ENCODE results near the gene GPSM3.
"Not testable (repeated sequence)": the region's sequence is repeated elsewhere in the genome, so short reads cannot be mapped to it uniquely, and the experiment has no call there.

Gene GPSM3, protein sequence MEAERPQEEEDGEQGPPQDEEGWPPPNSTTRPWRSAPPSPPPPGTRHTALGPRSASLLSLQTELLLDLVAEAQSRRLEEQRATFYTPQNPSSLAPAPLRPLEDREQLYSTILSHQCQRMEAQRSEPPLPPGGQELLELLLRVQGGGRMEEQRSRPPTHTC
- total RNA-seq = 140 reads per million, percentile 88 among the genes with 10 or more reads in this experiment

DNA sequence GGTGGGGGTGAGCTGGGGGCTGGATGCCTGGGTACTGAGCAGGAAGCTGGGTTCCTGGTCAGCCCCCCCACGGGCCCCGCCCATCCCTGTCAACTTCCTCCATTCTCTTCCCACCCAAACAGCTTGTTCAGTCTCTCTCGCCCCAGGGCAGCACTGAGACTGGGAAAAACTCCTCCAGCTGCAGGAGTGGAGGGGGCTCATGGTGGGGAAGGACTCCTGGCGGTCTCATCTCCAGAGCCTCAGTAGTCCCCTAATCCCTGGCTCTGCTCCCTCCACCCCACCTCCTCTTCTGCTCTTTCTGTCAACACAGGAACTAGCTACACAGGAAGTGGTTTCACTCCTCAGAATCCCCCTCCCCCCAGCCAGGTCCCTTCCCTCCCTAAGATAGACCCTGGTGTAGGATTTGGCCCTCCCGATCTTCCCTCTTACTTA is at the start of gene GPSM3:
Gene GPSM3, minus strand, starts transcription at position 36 of the 432 bp plus-strand sequence. CDS start 130 bp downstream, outside the sequence.
- DNase-seq = peak; percentile 39

DNA sequence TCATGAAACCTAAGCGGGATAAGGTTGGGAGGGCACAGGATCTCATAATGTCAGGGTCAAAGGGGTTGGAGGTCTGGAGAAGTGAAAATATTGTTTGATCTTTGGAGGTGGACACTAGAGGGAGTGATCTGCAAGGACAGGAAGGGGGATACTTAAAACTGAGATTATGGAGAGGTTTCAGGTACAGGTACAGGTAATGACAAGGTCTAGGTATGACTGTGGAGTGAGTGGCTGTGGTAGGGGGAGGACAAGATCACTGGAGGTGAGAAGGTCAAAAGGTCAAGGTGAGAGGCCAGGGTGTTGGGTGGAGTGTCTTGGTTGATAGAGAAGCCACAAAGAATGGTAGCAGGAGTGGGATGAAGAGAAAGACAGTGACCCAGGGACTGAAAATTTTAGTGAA is 48.2 kb upstream of the GPSM3 start:
- no peak for DNase-seq

DNA sequence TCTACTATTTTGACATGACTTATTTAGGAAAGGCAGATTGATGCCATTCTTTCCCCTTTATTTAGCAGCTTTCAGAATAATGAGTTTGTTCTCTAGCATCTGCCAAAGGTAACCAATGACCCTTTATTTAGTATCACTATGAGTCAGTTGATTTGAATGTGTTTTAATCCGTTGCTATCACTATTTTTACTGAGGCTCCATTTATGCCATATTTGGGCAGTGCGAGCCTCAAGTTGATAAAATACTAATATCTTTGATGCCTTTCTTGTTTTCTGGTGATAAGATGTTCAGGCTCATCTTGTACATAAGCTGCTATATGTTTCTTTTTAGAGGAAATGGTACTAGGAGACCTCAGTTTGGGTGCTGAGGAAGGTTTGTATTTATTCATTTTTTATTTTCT is 47.0 kb upstream of the GPSM3 start:
- DNase-seq = no peak

DNA sequence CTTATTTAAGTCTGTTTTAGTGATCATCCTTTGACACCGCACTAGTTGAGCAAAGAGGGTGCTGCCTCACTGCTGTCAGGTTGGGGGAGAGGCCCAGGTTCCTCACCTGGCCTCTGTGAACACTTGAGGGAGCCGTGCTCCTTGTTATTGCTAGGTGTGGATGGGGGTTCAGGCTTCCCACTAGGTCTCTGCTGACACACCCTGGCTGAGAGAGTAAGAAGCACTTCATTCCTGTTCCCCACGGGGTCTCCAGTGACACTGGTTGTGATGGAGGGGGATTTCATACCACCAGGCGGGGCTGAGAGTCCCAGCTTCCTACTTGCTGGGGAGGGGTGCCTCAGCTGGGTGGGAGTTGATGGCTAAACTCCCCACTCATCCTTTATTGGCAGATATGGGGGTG is 42.5 kb upstream of the GPSM3 start:
- no peak for DNase-seq

DNA sequence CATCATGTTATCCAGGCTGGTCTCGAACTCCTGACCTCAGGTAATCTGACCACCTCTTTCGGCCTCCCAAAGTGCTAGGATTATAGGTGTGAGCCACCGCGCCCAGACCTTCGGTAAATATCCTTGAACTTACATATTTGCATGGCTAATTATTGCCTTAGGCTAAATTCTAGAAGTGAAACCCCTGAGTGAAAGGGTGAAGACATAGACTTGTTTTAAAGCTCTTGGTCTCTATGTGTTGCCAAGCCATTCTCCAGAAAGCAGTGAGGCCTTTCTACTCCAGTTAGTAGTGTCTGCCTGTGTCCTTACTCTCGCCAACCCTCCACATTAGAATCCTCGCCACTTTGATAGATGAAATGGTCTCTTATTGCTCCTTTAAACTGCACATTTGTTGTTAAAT is 34.0 kb upstream of the GPSM3 start:
- DNase-seq = no peak

DNA sequence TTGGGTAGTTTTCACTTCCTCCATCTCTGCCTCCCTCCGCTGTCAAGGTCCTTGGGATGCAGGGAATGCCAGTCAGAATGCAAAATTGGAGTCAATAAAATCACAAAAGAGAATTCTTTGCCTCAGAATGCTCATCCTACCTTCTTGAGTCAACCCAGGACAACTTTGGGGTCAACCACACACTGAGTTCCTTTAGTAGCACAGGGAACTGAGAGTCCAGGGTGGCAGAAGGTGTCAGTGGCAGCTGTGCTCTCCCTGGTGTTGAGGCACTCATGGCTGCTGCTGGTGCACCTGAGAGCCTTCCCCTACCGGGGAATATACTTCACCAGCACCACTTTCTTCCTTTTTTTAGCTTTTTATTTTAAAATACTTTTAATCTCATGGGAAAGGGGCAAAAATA is 32.3 kb upstream of the GPSM3 start:
- DNase-seq = no peak

DNA sequence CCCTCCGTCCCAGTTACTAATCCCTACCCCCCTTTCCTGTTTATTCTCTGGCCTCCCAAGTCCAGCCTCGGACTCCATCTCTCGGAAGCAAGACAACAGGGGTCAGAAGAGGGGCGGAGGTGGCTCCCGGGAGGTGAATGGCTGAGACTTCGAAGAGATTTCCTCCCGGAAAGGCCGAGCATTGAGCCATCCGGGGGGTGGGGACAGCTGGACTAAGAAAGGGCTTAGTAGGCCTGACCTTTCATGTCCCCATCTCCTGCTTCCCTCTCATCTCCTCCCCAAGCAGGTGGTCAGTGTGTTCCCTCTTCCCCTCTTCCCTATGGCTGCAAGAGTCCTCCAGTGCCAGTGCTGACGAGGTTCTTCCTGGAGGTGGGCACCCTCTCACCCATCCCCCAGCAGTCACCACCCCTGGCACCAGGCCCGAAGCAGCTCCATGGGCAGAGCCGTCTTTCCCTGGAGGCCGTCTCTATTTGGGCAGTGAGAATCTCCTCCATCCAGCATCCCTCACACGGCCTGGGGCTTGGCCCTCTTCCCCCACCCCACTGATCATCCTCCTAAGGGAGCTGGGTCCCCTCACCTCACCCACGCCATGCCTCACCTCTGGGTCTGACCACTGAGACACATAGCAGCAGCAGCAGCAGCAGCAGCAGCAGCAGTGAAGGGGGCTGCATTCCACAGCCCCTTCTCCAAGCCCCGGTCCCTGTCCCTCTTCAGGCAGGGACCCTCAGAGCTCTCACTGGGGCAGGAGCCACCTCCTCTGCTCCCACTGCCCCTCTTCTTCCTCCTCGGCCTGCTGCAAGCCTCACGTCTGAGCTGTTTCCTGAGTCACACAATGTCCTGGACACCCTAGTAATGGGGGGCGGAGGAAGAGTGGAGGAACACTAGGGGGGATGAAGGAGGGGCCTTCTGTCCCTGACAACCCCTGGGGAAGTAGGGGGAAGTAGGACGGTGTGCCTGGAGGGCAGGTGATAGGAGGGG is 31.1 kb upstream of the GPSM3 start, which contains the start of gene NOTCH4:
Gene NOTCH4, minus strand, starts transcription at position 810 of the 978 bp plus-strand sequence. Its CDS starts 139 bp downstream, at position 671.
- DNase-seq = no peak

DNA sequence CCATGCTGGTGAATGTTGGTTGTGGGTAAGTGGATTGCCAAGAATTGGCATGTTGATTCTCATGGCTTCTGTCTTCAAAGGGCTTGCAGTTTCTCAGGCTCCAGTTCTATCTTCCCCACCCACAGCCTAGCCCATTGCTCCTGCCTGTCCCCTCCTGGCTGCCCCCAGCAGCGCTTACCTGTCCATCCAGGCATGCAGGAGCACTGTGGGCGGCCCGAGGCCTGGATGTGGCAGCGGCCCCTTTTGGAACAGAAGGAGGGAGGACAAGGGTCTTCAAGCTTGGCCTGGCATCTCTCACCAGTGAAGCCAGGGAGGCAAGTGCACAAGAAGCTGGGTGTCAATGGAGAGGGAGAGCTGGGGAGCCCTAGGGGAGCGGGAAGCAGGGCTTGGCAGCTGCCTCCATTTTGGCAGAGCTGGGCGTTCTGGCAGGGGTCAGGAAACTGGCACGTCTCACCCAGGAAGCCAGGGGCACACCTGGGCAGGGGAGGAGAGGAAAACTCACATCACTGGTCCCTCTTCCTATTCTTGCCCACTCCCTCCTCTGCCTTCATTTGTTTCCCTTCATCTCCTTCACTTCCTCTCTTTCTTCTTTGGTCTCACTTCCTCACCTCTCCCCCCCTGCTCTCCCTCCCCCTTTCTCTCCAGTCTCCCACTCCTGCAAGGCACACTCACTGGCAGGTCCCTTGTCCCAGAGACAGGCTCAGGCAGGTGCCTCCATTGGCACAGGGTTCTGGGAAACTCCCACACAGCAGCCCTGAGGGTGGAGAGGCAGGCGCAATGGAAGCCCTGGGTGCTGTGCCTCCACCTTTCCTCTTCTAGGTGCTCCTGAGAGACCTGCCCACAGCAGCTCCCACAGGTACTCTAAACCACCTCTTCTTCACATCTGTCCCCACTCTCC is 30.1 kb upstream of the GPSM3 start:
- DNase-seq = no peak

DNA sequence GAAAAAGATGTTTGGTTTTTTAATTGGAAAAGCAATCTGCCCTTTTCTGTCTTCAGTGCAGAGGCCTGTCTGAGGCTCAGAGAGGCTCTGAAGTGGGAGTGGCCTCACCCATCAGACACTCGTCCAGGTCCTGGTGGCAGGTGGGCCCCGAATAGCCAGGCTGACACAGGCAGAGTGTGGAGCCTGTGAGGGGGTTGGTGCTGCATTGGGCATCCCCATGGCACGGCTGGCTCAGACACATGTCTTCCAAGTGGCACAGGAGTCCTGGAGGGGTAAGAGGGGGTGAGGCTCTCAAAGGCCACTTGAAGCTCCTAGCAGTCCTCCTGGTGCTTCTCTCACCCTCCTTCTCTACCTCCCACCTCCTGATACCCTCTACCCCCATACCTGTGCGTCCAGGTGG is 27.6 kb upstream of the GPSM3 start:
- DNase-seq = no peak

DNA sequence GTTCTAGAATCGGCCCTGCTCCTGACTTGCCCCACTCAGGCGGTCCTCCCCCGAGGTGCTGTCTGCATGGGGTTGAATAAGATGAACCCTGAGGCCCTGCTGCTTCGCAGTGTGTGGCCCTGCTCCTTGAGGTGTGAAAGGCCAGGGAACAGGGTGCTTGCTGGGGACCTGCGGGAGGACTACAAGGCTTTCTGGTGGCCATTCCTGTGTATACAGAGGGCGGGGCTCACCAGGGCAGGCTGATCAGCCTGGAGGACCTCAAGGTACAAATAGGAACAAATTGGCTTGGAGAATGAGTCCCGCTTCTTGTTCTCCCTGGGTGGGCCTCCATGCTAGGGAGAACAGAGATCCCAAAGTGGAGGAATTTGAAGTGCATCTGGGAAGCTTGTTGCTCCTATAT is 25.7 kb upstream of the GPSM3 start:
- DNase-seq = no peak

DNA sequence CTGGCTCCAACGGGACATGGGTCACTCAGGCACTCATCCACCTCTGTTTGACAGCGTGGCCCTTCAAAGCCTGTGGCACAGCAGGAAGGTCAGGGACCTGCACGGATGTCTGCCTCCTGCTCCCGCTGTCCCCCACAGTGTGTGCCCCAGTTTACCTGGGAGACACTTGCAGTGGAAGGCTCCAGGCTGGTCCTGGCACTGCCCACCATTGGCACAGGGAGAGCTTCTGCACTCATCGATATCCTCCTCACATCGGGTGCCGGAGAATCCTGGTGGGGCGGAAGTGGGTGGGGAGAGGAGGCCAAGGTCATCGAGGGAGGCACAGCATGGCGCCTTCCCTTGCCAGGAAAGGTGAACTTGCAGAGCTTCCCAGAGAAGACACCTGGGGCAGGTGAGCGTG is 24.6 kb upstream of the GPSM3 start:
- no peak for DNase-seq

DNA sequence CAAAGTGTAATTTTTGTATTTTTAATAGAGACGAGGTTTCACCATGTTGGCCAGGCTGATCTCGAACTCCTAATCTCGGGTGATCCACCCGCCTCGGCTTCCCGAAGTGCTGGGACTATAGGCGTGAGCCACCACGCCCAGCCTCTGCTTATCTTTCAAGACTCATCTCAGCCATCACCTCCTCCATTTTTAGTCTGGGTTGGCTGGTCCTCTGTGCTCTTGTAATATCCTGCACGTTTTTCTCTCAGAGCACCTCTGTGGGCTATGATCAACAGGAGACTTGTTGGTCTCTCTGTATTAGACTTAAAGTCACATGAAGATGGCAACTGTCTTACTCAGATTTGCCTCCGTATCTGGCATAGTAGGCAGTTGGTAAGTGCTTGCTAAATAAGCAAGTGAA is 23.8 kb upstream of the GPSM3 start:
- DNase-seq = no peak

DNA sequence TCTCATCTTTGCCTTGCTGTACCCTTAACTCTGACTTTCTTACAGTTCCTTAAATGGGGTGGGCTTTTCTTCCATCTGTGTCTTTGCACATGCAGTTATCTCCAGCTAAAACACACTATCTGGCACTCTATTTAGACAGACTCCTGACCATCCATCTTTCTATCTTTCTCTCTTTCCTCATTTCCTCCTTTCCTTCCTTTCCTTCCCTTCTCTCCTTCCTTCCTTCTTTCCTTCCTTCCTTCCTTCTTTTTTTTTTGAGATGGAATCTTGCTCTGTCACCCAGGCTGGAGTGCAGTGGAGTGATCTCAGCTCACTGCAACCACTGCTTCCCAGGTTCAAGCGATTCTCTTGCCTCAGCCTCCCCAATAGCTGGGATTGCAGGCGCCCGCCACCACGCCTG is 23.2 kb upstream of the GPSM3 start:
- DNase-seq = no peak

DNA sequence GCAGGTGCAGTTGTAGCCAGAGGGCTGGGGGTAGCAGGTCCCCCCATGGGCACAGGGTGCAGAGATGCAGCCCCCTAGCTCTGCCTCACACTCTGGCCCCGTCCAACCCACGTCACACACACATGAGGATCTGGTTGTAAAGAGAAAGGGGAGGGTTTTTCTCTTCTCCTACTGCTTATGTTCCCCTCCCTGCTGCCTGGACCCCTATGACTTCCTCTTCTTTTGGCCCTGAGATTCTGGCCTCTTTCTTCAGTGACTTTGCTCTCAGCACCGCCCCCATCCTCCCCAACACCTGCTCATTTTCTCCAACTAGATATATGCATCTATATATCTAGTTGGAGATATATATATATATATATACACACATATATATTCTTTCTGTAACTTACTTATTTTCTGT is 21.7 kb upstream of the GPSM3 start:
- no peak for DNase-seq

DNA sequence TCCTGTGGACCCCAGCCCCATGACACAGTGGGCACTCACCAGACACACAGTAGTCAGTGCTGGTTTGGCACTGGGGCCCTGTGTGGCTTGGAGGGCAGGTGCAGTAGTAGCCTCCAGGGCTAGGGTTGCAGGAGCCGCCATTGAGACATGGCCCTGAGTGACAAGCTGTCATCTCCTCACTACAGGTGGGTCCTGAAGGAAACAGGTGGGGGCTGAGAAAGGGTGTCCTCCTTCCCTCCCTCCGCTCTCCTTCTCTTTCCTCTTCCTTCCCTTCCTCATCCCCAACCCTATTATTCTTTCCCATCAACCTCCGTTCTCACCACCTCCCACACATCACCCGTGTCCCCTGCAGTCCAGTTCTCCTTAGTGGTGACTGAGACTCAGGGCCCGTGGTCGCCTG is 21.2 kb upstream of the GPSM3 start:
- DNase-seq = no peak

DNA sequence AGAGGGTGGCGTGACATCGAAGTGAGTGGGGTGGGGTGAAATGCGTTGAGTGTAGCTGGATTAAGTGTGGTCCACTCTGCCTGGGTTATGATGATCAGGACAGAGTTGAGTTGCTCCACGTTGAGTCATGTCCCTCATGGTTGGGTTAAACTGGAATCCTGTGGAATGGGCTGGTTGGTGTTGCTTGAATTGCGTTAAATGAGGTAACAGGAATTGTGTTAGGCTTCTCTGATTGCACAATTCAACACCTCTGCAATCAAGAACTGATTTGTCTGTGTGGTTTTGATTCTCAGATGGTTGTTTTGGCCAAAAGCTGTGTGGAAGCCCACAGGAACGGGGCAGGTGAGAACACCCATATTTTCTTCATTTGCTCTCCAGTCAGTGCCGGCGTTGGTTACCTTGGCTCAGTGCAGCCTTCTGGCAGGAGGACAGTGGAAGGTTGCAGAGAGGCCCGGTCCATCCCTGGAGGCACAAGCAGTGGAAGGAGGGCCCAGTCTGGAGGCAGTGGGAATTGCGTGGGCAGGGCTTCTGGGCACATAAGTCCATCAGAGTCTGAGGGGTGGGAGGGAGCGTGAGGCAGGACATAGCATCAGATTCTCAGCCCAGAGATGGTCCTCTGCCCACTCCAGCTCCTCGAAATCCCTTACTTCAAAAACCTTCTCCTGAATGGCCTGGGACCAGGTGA is 19.8 kb upstream of the GPSM3 start:
- no peak for DNase-seq

DNA sequence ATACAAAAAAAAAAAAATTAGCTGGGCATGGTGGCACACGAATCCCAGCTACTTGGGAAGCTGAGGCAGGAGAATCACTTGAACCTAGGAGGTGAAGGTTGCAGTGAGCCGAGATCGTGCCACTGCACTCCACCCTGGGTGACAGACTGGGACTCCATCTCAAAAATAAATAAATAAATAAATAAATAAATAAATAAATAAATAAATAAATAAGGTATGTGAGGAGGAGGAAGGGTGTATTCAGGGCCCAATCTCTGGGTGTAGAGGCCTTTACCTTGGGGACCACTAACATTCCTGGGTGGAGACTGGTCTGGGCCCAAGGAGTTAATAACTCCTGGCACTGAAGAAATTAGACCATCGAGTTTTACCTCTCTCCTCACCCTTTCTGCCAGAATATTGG is 19.0 kb upstream of the GPSM3 start:
- DNase-seq = not testable (repeated sequence)

DNA sequence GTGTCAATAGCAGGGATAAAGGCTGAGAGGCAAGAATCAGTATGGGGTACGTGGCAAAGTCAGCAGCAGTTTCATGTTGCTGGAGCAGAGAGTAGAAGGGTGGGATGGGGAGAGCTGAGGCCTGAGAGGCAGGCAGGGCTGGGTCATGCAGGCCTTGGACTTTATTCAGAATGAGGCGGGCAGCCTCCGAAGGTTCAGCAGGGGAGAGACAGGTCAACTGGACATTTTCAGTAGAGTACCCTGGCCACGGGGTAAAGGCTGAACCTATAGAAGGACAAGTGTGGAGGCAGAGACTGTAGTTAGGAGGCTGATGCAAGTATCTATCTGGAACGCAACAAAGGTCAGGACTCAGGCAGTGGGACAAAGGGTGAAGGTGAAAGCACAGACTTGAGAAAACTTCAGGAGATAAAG is 17.8 kb upstream of the GPSM3 start:
- DNase-seq = no peak

DNA sequence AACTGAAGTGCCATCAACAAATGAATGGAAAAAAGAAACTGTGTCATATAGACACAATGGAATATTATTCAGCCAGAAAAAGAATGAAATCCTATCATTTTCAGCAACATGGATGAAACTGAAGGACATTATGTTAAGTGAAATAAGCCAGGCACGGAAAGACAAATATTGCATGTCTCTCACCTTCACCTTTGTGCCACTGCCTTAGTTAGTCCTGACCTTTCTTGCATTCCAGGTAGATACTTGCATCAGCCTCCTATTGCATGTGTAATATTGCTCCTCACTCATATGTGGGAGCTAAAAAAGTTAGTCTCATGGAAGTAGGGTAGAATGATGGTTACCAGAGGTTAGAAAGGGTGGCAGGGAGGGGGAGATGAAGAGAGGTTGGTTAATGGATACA is 16.6 kb upstream of the GPSM3 start:
- DNase-seq = no peak

DNA sequence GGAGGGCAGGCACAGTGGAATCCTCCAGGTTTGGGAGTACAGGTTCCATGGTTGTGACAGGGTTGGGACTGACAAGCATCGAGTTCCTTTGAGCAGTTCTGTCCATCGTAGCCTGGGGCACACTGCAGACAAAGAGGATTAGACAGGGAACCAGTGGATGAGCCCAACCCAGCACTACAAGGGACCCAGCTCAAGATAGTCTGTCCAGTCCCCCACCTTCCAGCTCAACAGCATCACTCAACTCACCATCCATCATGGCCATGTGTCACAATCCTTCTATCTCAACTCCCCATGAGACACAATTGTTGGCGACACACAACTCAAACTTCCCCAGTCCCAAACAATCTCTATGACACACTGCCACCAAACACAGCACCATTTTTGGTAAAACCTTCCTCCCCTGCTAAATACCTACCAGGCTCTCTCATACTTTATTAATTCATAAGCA is 11.8 kb upstream of the GPSM3 start:
- DNase-seq = no peak

DNA sequence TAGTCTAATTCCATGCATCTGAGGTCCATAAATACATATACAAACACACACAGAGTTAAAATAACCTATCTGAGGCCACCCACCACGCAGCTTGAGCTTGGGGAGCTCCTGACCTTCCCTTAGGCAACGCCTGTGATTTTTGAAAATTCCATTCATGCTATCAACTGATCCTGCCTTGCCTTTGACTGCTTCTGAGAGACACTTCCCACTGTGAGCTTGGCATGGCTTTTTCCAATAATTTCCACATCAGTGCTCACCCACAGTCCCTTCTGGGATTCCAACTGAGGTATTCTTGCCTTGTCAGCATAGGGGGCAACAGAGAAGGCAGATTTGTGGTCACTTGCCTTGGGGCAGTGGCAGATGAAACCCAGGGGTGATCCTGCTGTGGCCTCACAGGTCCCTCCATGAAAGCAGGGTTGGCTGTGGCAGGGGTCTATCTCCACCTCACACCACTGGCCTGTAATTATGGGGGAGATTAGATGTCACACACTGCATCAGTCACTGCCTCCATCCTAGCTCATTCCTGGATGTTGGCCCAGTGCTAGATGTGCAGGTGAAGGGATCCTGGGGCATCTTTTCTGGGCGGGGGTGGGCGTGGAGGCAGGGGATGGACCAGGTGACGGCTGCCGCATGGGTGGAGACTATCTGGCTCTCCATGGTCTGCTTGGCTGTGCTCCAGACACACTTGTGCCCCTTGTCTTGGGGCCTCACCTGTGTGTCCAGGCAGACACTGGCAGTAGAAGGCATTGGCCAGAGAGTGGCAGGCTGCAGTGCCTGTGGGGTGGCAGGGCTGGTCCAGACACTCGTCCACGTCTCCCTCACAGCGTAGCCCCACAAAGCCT is 11.2 kb upstream of the GPSM3 start:
- DNase-seq = no peak
